Gastrocnemius medialis (tissue), 4 donors: Measurements from ENCODE around the gene SEMA6B. TPM values are rescaled to one million over a fixed set of nuclear protein-coding genes. Genes with fewer than 3 reads are reported as not detected.

Experiments
- ATAC-seq, 2 donors: fragments of 150-250 bp; one replicate each; pipeline ENCODE4 v1.9.1; 2016
- DNase-seq, 2 donors: peaks; one replicate each; pipeline ENCODE4 v3.0.0-alpha.2; 2019
- H3K27ac ChIP-seq, 4 donors: fragments of 200-600 bp; sonication (generic); 1 replicate in 1 of 4; 2 replicates in 3 of 4; pipeline ENCODE4 v1.5.1; 2016 to 2018; ENCODE audit warnings: mild to moderate bottlenecking in 2 of 4, moderate library complexity in 1 of 4
- H3K27me3 ChIP-seq, 3 donors: fragments of 200-600 bp; sonication (generic) in 2 of 3; 1 replicate in 1 of 3; 2 replicates in 2 of 3; pipeline versions ENCODE4 v1.5.1 to v1.6.0; 2016 to 2019; ENCODE audit warnings: mild to moderate bottlenecking in 1 of 3, moderate library complexity in 1 of 3
- H3K36me3 ChIP-seq, 2 donors: fragments of 200-600 bp; sonication (generic) in 1 of 2; one replicate each; pipeline ENCODE4 v1.5.1; 2017 to 2018
- H3K4me1 ChIP-seq, 2 donors: fragments of 200-600 bp; sonication (generic) in 1 of 2; one replicate each; pipeline ENCODE4 v1.5.1; 2016 to 2017; ENCODE audit warnings: mild to moderate bottlenecking in 2 of 2
- H3K4me3 ChIP-seq, 4 donors: fragments of 200-600 bp; sonication (generic) in 3 of 4; 1 replicate in 1 of 4; 2 replicates in 3 of 4; pipeline ENCODE4 v1.5.1; 2016 to 2019; ENCODE audit warnings: mild to moderate bottlenecking in 2 of 4
- H3K9me3 ChIP-seq, 3 donors: fragments of 200-600 bp; sonication (generic) in 2 of 3; 1 replicate in 1 of 3; 2 replicates in 2 of 3; pipeline ENCODE4 v1.5.1; 2016 to 2019
- CTCF ChIP-seq, 5 experiments: fragments of 450-650 bp in 3 of 5; fragments of 200-600 bp in 2 of 5; sonication (generic) in 2 of 5; IDR thresholded peaks in 4 of 5; conservative IDR thresholded peaks in 1 of 5; 1 replicate in 4 of 5; 2 replicates in 1 of 5; pipeline ENCODE4 v1.5.1; 2016 to 2019; ENCODE audit warnings: antibody characterized with exemption in 5 of 5, mild to moderate bottlenecking in 3 of 5, moderate library complexity in 3 of 5
- POLR2A ChIP-seq, 2 donors: fragments of 450-650 bp; IDR thresholded peaks; one replicate each; pipeline ENCODE4 v1.6.1; 2017; ENCODE audit warnings: antibody characterized with exemption in 2 of 2, mild to moderate bottlenecking in 2 of 2, moderate library complexity in 2 of 2
- in situ Hi-C, 4 donors: fragments of 200-750 bp; cut with MboI; loops; one replicate each; pipeline versions ENCODE4 v1.15.0 to v1.8.0; 2017; ENCODE audit warnings: low sequenced_read_pairs in 4 of 4
- intact Hi-C: fragments of 100-400 bp; cut with DNase I; formaldehyde crosslinking; loops from one replicate; pipeline ENCODE4 v1.15.1; 2023; ENCODE audit warnings: low total_unique reads
- total RNA-seq, 4 donors: library from RNA; depleted of rRNA; stranded (reverse); fragments of >200 nt; gene quantifications; one replicate each; pipeline versions ENCODE4 v1.1.0 to v1.2.3, GENCODE V29; 2016

The SEMA6B gene
- total RNA-seq, 4 donors from 2014 or later: 1.4 to 3.3 (median 2.6) TPM

DNA sequence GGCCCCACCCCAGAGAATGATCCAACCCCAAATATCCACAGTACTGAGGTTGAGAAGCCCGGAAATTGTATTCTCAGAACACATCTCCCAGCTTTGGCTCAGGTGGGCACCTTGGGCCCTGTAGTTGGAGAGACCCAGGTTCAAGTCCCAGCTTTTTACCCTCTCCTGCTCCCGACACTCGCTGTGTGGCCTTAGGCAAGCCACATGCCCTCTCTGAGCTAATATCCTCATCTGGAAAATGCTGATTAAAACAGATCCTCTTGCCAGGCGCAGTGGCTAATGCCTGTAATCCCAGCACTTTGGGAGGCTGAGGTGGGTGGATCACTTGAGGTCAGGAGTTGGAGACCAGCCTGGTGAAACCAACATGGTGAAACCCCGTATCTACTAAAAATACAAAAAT is 43.8 kb downstream of the SEMA6B start:
- Histone ChIP-seq H3K4me1 (peaks cover 47 to 70% of the 10 kb centered on the region in 2 donors), H3K9me3 (no peaks in the 10 kb centered on the region), H3K27ac (peak overlapping the region; percentile 97 to 99 (median 98)), H3K36me3 (peaks cover 0 to 24% of the 10 kb centered on the region in 2 donors), H3K4me3 (no peak overlapping the region), H3K27me3 (no peaks in the 10 kb centered on the region)
- no peak for TF ChIP-seq POLR2A (IDR thresholded peaks at IDR 0.05)
- TF ChIP-seq CTCF (IDR thresholded peaks at IDR 0.05 in 4 of 5, conservative IDR thresholded peaks at IDR 0.05 in 1 of 5): no peak
- in situ Hi-C loops: no loop called here
- DNase-seq: no peak
- no peak for ATAC-seq
- intact Hi-C loops: loop anchor here (2.0 to 10.0 kb wide), 3 partner anchors 137 to 561 kb away; no protein-coding TSS in a partner anchor

DNA sequence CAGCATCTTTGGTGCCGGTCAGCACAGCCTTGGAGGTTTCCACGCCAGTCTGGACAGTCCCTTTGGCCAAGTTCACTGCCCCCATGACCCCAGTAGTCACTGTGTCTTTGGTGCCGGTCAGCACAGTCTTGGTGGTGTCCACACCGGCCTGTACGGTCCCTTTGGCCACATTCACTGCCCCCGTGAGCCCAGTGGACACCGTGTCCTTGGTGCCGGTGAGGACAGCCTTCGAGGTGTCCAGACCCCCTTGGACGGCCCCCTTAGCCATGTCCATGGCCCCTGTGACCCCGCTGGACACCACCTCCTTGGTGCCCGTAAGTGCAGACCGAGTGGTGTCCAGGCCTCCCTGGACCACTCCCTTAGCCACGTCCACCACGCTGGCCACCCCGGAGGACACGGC is 46.2 kb downstream of the SEMA6B start:
- Histone ChIP-seq H3K36me3 (peaks cover 0 to 30% of the 10 kb centered on the region in 2 donors), H3K27me3 (no peaks in the 10 kb centered on the region), H3K4me3 (no peak overlapping the region), H3K4me1 (peaks cover 46 to 74% of the 10 kb centered on the region in 2 donors), H3K9me3 (no peaks in the 10 kb centered on the region), H3K27ac (peak overlapping the region; percentile 97 to 99 (median 98))
- DNase-seq (no peak), ATAC-seq (no peak)
- in situ Hi-C loops (no loop called here), intact Hi-C loops (loop anchor here (10.0 kb wide), 1 partner anchor 558 kb away; no protein-coding TSS in a partner anchor)
- TF ChIP-seq CTCF (IDR thresholded peaks at IDR 0.05 in 4 of 5, conservative IDR thresholded peaks at IDR 0.05 in 1 of 5) (no peak), POLR2A (IDR thresholded peaks at IDR 0.05) (no peak)

GRCh38 chr19:4512070-4512469 is 47.4 kb downstream of the SEMA6B start:
- DNase-seq: peak in 1 of 2 donors; percentile 66
- peaks cover 58 to 74% of the 10 kb centered on the region in 2 donors for H3K4me1 ChIP-seq
- peak overlapping the region; percentile 63 to 99 (median 74) for H3K27ac ChIP-seq
- in situ Hi-C loops (no loop called here), intact Hi-C loops (loop anchor here (10.0 kb wide), 1 partner anchor 557 kb away; no protein-coding TSS in a partner anchor)
- H3K27me3 ChIP-seq: no peaks in the 10 kb centered on the region
- ATAC-seq: peak in 1 of 2 donors; percentile 11
- no peak overlapping the region for H3K4me3 ChIP-seq
- TF ChIP-seq CTCF (IDR thresholded peaks at IDR 0.05 in 4 of 5, conservative IDR thresholded peaks at IDR 0.05 in 1 of 5) (no peak), POLR2A (IDR thresholded peaks at IDR 0.05) (no peak)
- H3K36me3 ChIP-seq: peaks cover 0 to 35% of the 10 kb centered on the region in 2 donors
- H3K9me3 ChIP-seq: no peaks in the 10 kb centered on the region

- peak in 1 of 2 donors; percentile 31 for ATAC-seq
- Histone ChIP-seq H3K4me1 (peaks cover 61 to 71% of the 10 kb centered on the region in 2 donors), H3K36me3 (peaks cover 0 to 41% of the 10 kb centered on the region in 2 donors), H3K9me3 (no peaks in the 10 kb centered on the region), H3K27me3 (no peaks in the 10 kb centered on the region), H3K27ac (peak overlapping the region; percentile 63 to 99 (median 74)), H3K4me3 (no peak overlapping the region)
- TF ChIP-seq CTCF (IDR thresholded peaks at IDR 0.05 in 4 of 5, conservative IDR thresholded peaks at IDR 0.05 in 1 of 5): no peak
- no peak for TF ChIP-seq POLR2A (IDR thresholded peaks at IDR 0.05)
- DNase-seq: no peak
- intact Hi-C loops (loop anchor here (10.0 kb wide), 1 partner anchor 557 kb away; no protein-coding TSS in a partner anchor), in situ Hi-C loops (no loop called here)
Measured at GRCh38 chr19:4511300-4512054, 48.0 kb downstream of the SEMA6B start.
